ENCODE measurements around the gene PAX2.

The PAX2 gene

GRCh38 chr10:100827819-100828737 is 82.7 kb downstream of the PAX2 start:
- no peak for TF ChIP-seq CTCF (IDR thresholded peaks at IDR 0.05; ENCODE audit: insufficient read depth, low read length)
- no peak for TF ChIP-seq SPI1 (IDR thresholded peaks at IDR 0.05; ENCODE audit: borderline replicate concordance, low read depth)
- H3K27ac ChIP-seq (replicated peaks) = no peak overlapping the region
- peak overlapping the region; percentile 13 for H3K4me3 ChIP-seq (replicated peaks; ENCODE audit: insufficient read depth, low read length)
- peak in 1 of 2 experiments; percentile 21 for DNase-seq (ENCODE audit: low read depth in 1 of 2, low spot score in 1 of 2)
- peaks cover 45% of the 10 kb centered on the region for H3K27me3 ChIP-seq (ENCODE audit: insufficient read depth, poor library complexity, severe bottlenecking)

DNA sequence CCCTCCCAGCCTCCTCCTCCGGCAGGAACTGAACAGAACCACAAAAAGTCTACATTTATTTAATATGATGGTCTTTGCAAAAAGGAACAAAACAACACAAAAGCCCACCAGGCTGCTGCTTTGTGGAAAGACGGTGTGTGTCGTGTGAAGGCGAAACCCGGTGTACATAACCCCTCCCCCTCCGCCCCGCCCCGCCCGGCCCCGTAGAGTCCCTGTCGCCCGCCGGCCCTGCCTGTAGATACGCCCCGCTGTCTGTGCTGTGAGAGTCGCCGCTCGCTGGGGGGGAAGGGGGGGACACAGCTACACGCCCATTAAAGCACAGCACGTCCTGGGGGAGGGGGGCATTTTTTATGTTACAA is 83.3 kb downstream of the PAX2 start:
- peaks cover 43% of the 10 kb centered on the region for H3K27me3 ChIP-seq (ENCODE audit: insufficient read depth, poor library complexity, severe bottlenecking)
- no peak for DNase-seq (ENCODE audit: low read depth in 1 of 2, low spot score in 1 of 2)
- H3K4me3 ChIP-seq (replicated peaks; ENCODE audit: insufficient read depth, low read length) = no peak overlapping the region
- TF ChIP-seq GABPA (IDR thresholded peaks at IDR 0.05; ENCODE audit: low read depth) (no peak), POLR2AphosphoS5 (IDR thresholded peaks at IDR 0.05; ENCODE audit: low read depth) (no peak), REST (IDR thresholded peaks at IDR 0.05; ENCODE audit: insufficient replicate concordance, low read depth) (no peak), CTCF (IDR thresholded peaks at IDR 0.05; ENCODE audit: insufficient read depth, low read length) (no peak), SPI1 (IDR thresholded peaks at IDR 0.05; ENCODE audit: borderline replicate concordance, low read depth) (no peak)
- no peak overlapping the region for H3K27ac ChIP-seq (replicated peaks)

DNA sequence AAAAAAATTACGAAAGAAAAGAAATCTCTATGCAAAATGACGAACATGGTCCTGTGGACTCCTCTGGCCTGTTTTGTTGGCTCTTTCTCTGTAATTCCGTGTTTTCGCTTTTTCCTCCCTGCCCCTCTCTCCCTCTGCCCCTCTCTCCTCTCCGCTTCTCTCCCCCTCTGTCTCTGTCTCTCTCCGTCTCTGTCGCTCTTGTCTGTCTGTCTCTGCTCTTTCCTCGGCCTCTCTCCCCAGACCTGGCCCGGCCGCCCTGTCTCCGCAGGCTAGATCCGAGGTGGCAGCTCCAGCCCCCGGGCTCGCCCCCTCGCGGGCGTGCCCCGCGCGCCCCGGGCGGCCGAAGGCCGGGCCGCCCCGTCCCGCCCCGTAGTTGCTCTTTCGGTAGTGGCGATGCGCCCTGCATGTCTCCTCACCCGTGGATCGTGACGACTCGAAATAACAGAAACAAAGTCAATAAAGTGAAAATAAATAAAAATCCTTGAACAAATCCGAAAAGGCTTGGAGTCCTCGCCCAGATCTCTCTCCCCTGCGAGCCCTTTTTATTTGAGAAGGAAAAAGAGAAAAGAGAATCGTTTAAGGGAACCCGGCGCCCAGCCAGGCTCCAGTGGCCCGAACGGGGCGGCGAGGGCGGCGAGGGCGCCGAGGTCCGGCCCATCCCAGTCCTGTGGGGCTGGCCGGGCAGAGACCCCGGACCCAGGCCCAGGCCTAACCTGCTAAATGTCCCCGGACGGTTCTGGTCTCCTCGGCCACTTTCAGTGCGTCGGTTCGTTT is 83.9 kb downstream of the PAX2 start:
- H3K27me3 ChIP-seq (ENCODE audit: insufficient read depth, poor library complexity, severe bottlenecking) = peaks cover 43% of the 10 kb centered on the region
- TF ChIP-seq CTCF (IDR thresholded peaks at IDR 0.05; ENCODE audit: insufficient read depth, low read length) (no peak), POLR2AphosphoS5 (IDR thresholded peaks at IDR 0.05; ENCODE audit: low read depth) (no peak), GABPA (IDR thresholded peaks at IDR 0.05; ENCODE audit: low read depth) (no peak), REST (IDR thresholded peaks at IDR 0.05; ENCODE audit: insufficient replicate concordance, low read depth) (no peak), SPI1 (IDR thresholded peaks at IDR 0.05; ENCODE audit: borderline replicate concordance, low read depth) (no peak)
- DNase-seq (ENCODE audit: low read depth in 1 of 2, low spot score in 1 of 2) = no peak
- H3K4me3 ChIP-seq (replicated peaks; ENCODE audit: insufficient read depth, low read length) = no peak overlapping the region
- no peak overlapping the region for H3K27ac ChIP-seq (replicated peaks)
